ENCODE results near the gene GRIK4.
"Not testable (repeated sequence)": the region's sequence is repeated elsewhere in the genome, so short reads cannot be mapped to it uniquely, and the experiment has no call there.

Gene GRIK4

DNA sequence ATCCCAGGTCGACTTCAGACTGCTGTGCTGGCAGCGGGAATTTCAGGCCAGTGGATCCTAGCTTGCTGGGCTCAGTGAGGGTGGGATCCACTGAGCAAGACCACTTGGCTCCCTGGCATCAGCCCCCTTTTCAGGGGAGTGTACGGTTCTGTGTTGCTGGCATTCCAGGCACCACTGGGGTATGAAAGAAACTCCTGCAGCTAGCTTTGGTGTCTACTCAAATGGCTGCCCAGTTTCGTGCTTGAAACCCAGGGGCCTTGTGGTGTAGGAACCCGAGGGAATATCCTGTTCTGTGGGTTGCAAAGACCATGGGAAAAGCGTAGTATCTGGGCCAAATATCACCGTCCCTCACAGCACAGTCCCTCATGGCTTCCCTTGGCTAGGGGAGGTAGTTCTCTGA lies 254.8 kb downstream of the GRIK4 start:
- no peak for DNase-seq
- in situ Hi-C loops (cut with HindIII; ENCODE audit: low pct_ligation_motif_present, low pct_unique_long_range_greater_than_20kb, low sequenced_read_pairs) = no loop called here

DNA sequence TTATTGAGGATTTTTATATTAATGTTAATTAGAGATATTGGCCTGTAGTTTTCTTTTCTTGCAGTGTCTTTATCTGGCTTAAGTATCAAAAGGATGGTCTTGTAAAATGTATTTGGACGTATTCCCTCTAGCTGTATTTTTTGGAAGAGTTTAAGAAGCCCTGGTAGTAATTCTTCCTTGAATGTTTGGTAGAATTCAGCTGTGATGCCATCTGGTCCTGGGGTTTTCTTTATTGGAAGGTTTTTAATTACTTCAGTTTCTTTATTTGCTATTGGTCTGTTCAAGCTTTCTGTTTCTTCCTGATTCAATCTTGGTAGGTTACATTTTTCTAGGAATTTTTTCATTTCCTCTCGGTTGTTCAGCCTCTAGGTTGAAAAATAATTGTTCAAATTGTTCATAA lies 257.4 kb downstream of the GRIK4 start:
- in situ Hi-C loops (cut with HindIII; ENCODE audit: low pct_ligation_motif_present, low pct_unique_long_range_greater_than_20kb, low sequenced_read_pairs) = no loop called here

DNA sequence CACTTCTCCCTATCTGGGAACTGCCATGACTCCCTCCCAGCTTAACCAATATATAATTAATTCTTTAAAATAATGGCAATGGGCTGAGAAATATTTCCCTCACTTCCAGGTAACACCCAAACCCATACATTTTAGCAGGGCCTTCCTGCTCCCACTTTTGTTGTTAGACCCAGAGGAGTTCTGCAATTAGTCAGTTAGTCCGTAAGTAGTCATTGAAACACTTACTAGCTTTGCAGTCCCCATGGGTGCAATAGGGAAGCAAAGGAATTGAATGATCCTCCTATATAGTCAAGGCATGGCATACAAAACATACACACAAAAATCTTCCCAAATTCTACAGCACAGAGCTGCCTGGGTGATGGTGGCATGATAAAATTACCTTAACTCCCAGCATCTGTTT lies 258.4 kb downstream of the GRIK4 start:
- DNase-seq = no peak
- in situ Hi-C loops (cut with HindIII; ENCODE audit: low pct_ligation_motif_present, low pct_unique_long_range_greater_than_20kb, low sequenced_read_pairs) = no loop called here

More for the DNA sequence above, 257.4 kb downstream of the GRIK4 start:
- DNase-seq = no peak

DNA sequence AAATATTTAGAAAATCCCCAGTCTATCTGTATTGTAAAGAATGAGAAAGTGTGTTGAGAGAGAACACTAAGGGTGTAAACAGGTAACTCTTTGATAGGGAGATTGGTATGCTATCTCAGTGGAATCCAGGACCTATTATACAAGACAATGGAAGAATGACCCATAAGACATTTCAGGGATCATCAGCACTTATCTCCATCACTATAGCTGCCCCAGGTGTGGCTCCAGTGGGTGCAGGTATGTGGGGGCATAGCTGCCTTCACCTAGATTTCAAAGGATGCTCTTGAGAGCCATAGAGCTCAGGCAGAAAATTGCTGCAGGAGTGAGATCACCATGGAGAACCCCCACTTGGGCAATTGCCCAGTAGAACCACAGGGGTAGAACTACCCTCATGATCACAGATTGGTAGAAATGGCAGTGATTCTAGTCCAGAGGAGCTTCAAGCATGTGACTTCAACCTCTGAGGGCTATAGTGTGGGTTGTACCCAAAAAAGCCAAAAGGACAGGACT lies 260.1 kb downstream of the GRIK4 start:
- DNase-seq = no peak
- in situ Hi-C loops (cut with HindIII; ENCODE audit: low pct_ligation_motif_present, low pct_unique_long_range_greater_than_20kb, low sequenced_read_pairs) = no loop called here

DNA sequence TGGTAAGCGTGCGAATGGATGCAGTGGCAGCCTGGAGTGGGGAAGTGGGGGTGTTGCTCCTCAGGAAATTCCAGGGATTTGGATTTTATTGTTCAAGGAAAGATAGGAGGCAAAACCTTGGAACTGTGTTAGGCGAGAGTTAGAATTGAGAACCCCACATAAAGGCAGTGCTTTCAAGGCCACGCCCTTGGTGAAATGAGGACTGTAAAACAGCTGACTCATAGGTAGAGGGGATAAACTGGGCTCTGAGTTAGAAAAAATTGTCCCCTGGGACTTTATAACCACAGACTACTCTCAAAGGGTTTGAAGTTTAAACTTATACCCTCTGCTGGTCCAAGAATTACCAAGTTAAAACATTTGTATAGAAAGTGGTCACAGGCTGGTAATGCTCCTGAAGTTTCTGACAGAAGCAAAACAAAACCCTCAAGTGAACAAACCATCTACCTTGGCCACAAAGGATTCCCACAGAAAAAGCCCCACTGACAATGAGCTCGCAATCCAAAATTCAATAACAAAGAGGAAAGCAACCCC lies 262.0 kb downstream of the GRIK4 start:
- DNase-seq = no peak
- in situ Hi-C loops (cut with HindIII; ENCODE audit: low pct_ligation_motif_present, low pct_unique_long_range_greater_than_20kb, low sequenced_read_pairs) = no loop called here

DNA sequence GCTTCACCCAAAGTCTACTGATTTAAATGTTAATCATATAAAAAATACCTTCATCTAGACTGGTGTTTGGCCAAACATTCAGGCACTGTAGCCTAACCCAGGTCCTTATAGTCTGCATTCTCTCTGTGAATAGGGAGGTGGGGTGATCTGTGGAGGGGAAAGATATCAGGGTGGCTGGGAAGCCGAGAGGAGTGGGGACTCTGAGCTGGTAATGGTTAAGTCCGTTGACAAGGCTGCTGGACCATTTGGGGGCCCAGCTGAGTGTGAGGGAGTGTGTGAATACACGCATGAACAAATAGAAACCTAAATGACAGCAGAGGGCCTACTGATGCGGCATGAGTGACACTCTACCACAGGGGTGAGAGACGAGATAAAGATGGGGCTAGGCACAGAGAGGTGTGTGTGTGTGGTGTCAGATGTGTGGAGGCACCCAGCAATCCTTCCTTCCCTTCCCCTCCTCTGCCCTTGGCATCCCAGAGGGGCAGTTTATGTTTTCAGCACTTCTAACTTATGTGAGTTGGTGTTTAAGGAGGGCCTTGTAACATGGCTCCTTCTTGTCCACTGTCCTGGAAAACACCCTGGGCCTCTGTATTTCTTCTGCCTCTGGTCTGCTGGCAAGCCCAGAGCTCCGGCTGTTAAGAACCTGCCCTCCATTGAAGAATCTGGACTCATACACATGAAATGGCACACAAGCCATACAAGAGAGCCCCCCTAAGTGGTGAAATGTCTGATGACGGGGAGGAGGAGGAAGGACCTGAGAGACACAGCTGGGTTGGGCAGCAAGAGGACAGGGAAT lies 263.2 kb downstream of the GRIK4 start:
- DNase-seq = no peak
- in situ Hi-C loops (cut with HindIII; ENCODE audit: low pct_ligation_motif_present, low pct_unique_long_range_greater_than_20kb, low sequenced_read_pairs) = no loop called here

DNA sequence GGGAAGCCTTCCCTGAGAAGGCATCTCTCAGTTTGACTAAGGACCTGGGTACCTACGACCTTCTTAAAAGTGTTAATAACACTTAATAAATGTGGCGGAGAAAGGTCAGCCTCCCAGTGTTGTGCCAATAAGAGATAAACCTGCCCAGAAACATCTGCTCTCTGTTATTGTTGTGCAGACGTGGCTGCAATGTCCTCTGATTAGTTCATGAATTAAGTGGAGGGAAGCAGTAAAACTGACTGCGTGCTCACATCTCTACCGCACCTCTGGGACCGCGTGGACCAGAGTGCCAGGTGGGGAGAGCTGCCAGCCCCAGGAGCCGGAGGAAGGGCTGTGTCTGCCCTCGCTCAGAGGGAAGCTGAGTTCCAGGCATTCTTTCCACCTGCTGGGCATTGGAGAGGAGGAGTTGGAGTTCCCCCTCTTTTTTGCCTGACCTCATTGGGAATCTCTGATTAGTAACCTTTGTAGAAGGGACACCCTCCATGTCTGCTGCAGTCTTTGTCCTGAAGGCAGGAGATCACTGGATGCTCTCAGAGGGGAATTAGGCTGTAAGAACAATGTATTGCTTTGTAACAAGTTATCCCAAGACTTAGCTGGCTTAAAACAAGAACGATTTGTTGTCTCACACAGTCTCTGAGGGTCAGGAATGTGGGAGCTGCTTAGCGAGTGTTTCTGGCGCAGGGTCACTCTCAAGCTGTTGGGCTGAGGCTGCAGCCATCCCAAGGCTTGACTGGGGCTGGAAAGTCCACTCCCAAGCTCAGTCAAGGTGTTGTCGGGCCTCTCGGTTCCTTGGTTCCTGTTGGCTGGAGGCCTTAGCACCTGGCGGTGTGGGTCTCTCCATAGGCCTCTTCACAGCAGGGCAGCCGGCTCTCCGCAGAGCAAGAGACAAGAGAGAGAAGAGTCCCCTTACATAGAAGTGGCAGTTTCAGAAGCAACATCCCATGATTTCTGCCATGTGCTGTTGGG lies 264.7 kb downstream of the GRIK4 start:
- in situ Hi-C loops (cut with HindIII; ENCODE audit: low pct_ligation_motif_present, low pct_unique_long_range_greater_than_20kb, low sequenced_read_pairs) = no loop called here
- DNase-seq = no peak

DNA sequence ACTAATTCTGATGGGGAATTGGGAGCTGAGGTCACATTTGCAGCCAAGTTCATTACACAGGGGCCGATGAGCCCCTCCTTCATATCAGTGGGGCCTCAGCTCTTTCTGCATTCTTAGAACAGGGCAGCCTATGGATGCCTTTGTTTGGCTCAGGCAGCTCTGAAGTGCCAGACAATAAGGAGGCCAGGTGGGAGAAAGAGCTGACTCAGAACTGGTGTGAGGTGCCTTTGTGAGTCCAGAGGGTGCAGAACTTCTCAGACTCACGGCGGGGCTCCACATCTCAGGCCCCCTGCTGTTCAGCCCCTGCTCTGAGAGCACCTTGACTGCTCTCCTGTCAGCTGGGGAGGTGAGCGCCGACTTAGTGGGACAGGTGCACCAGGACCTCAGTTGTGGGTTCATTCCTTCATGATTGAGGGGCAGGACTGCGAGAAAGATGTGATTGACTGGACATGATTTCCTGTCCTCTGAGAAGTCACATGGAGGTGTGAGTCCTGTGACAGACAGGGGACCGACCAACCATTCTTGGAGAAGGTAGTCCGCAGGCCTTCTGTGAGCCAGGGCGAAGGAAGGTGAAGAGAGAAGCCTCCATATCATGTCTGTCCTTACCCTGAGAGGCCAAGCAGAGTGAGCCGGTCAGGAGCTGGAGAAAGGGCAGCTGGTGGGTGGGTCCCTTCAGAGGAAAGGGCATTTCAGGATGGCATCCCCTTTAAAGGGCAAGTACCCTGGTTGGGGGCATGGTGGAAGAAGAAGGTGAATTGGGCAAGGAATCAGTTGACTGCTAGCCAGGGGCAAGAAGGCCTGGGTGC lies 267.3 kb downstream of the GRIK4 start:
- in situ Hi-C loops (cut with HindIII; ENCODE audit: low pct_ligation_motif_present, low pct_unique_long_range_greater_than_20kb, low sequenced_read_pairs) = no loop called here
- no peak for DNase-seq

DNA sequence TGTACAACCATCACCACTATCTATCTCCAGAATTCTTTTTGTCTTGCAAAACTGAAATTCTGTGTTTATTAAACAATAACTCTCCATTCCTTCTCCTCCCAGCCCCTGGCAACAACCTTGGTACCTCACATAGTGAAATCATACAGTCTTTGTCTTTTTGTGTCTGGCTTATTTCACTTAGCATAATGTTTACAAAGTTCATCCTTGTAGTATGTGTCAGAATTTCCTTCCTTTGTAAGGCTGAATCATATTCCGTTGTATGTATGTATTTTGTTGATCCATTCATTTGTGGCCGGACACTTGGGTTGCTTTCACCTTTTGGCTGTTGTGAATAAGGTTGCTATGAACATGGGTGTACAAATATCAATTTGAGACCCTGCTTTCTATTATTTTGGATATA lies 268.7 kb downstream of the GRIK4 start:
- in situ Hi-C loops (cut with HindIII; ENCODE audit: low pct_ligation_motif_present, low pct_unique_long_range_greater_than_20kb, low sequenced_read_pairs) = no loop called here
- no peak for DNase-seq

DNA sequence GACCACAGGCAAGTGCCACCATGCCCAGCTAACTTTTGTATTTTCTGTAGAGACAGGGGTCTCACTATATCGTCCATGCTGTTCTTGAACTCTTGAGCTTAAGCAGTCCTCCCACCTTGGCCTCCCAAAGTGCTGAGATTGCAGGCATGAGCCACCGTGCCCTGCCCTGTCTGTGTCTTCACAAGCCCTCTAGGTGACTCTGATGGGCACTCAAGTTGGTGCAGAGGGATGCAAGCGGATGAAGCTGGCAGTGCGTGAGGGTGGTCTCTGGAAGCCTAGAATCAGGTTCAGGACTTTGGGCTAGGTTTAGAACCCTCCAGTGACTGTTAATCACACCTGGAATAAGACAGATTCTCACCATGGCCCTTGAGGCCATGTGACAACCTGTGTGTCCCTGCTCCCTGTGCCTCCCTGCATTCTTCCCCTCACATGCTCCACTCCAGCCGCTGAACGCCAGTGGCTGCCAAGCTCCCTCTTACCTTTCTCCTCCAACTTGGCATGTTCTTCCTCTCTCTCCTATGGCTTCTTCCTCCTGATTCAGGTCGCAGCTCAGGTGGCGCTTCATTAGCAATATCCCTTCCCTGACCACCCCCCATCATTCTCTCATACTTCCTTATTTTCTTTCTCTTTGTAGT lies 270.1 kb downstream of the GRIK4 start:
- no peak for DNase-seq
- in situ Hi-C loops (cut with HindIII; ENCODE audit: low pct_ligation_motif_present, low pct_unique_long_range_greater_than_20kb, low sequenced_read_pairs) = no loop called here

DNA sequence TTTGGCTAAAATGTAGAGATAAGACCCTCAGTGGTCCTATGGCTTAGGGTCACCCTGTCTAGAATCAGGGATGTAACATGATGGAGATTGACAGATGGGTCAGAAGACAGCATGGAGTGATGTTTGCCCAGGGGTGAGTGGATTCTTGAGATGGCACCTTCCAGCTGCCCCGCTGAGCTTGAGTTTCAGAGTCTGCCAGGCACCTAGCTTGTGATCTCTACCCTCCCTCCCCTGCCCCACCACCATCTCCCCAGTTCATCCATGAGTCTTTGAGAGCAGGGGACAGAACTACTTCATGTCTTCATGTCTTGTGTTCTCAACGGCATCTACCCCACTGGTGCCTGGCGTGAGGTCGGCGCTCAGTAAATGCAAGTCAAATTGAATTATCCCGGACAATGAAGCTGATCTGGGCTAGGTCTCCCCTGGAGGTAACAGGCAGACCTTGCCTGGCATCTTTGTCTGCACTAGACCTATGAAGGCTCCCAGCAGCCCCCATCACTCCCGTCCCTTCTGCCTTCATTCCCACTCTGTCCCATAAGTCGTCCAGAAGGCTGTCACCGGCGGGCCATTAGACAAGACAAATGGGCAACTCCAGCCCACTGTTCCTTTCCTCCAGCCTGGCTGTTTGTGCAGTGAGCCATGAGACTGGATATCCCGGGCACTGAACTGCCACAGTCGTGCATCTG lies 273.2 kb downstream of the GRIK4 start:
- no peak for DNase-seq
- in situ Hi-C loops (cut with HindIII; ENCODE audit: low pct_ligation_motif_present, low pct_unique_long_range_greater_than_20kb, low sequenced_read_pairs) = no loop called here

DNA sequence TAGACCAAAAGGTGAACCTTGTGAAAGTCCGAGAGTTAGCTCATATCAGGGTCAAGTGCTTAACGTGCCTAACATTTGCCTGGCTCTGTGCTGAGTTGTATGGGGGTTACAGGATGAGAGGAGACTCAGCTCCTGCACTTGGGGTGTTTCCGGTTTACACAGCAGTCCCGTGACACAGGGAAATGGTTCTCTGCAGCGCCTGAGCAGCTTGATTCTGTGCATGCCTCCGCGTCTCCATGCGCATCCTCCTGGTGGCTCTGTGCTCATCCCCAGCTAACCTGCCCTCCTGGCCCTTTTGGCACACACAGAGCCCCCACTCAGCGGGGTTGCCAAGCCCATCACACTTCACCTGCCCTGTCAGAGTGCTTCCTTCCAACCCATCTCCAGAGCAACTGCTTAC lies 274.0 kb downstream of the GRIK4 start:
- no peak for DNase-seq

DNA sequence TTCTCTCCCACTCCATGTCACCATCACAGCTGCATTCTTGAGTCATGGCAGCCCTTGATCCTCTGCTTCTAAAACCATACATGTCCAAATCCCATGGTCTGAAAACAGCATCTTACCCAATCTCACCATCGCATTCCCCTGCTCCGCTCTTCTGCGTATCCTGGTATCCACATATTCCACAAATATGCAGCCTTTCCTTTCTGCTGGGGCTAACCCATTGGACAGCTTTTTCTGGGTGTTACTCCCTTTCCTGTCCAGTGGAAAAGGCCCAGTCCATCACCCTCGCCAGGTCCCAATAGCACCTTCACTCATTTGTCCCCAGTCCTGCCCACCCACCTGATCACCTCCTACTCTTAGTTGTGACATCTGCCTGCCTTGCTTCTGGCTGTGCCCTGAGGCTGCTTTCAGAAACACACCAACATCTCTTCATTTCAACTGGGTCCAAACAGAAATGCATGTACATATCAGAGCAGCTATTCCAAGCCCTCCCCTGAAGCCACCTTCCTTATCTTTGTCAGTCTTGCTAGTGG lies 274.7 kb downstream of the GRIK4 start:
- DNase-seq = no peak

More for the DNA sequence above, 274.0 kb downstream of the GRIK4 start:
- in situ Hi-C loops (cut with HindIII; ENCODE audit: low pct_ligation_motif_present, low pct_unique_long_range_greater_than_20kb, low sequenced_read_pairs) = no loop called here

DNA sequence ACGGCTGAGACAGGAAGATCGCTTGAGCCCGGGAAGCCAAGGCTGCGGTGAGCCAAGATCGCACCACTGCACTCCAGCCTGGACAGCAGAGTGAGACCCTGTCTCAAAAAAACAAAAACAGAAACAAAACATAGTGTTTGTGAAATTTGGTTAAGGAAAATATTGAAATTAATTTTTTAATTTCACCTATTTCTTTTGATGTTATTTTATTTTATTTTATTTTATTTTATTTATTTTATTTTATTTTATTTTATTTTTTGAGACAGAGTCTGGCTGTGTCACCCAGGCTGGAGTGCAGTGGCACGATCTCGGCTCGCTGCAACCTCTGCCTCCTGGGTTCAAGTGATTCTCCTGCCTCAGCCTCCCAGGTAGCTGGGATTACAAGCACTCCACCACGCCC lies 275.7 kb downstream of the GRIK4 start:
- DNase-seq; in situ Hi-C loops (cut with HindIII; ENCODE audit: low pct_ligation_motif_present, low pct_unique_long_range_greater_than_20kb, low sequenced_read_pairs): not testable (repeated sequence)

More for the DNA sequence above, 274.7 kb downstream of the GRIK4 start:
- in situ Hi-C loops (cut with HindIII; ENCODE audit: low pct_ligation_motif_present, low pct_unique_long_range_greater_than_20kb, low sequenced_read_pairs) = no loop called here

DNA sequence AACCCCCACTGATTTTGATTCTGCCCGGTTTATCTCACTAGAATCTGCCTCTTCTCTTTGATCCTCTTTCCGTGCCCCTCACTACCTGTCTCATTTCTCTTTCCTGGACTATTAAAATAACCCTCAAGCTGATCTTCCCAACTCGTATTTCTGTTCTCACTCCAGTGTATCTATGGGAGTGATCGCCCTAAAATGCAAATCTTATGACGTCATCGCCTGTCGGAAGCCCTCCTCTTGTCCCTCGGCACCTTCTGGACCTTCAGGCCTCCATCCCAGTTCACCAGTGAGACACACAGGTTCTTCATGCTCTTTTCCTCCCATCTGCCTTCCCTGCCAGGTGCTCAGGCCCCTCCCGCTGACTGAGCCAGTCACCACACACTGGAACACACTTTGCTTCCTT lies 277.8 kb downstream of the GRIK4 start:
- no peak for DNase-seq
- in situ Hi-C loops (cut with HindIII; ENCODE audit: low pct_ligation_motif_present, low pct_unique_long_range_greater_than_20kb, low sequenced_read_pairs) = no loop called here

DNA sequence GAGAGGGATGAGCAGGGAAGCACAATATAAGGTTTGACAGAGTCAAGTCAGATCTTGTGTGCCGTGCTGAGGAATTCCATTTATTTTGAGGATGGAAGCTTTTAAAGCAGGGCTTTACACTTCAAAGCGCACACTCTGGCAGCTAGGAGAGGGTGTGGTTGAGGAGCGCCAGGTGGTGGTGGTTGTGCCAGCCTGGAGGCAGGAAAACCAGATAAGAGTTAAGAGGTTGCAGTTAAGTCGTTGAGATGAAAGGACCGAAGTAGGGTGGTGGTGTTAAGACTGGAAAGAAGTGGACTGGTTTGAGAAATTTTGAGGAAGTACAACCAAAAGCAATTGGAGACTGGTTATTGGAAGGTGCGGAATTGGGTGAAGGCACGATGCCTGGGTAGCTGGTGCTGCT lies 280.8 kb downstream of the GRIK4 start:
- in situ Hi-C loops (cut with HindIII; ENCODE audit: low pct_ligation_motif_present, low pct_unique_long_range_greater_than_20kb, low sequenced_read_pairs) = no loop called here

DNA sequence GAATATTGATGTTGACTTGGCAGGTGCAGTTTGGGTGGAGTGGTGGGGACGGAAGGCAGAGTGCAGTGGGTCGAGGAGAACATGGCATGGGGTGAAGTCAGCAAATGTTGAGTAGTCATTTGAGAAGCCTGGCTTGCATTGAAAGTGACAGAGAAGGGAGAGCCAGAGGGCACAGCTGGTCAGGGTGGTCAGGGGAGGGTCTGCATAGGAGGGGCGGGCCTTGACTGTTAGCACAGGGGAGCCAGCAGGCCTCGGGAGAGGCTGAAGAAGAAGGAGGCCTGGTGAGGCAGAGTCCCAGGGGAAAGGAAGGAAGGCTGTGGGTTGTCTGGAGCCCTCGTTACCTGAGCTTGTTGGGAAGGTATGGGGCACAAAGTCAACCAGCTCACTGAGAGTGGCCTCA lies 281.6 kb downstream of the GRIK4 start:
- in situ Hi-C loops (cut with HindIII; ENCODE audit: low pct_ligation_motif_present, low pct_unique_long_range_greater_than_20kb, low sequenced_read_pairs) = no loop called here

More for the DNA sequence above, 280.8 kb downstream of the GRIK4 start:
- DNase-seq = no peak

More for the DNA sequence above, 281.6 kb downstream of the GRIK4 start:
- no peak for DNase-seq

All from ACHN (cell line).